OCI-LY7 (cell line): ENCODE results near the gene METTL1. TPM values are rescaled to one million over a fixed set of nuclear protein-coding genes. Genes with fewer than 3 reads are reported as not detected.

Source experiments
- BruUV-seq: library from RNA; stranded (reverse); fragments of 400-500 nt; replicated peaks from 2 replicates; lab custom pipeline; 2021; lab: Mats Ljungman, UMichigan
- CTCF ChIA-PET: fragments of 300-600 bp; sonication (Branson Sonifier 250); formaldehyde crosslinking; loops from one replicate; lab custom pipeline; 2022; ENCODE audit warnings: antibody characterized with exemption; ENCODE audit not compliant: unreplicated experiment; lab: Charles Lee
- POLR2A ChIA-PET: fragments of 300-600 bp; sonication (Branson Sonifier 250); formaldehyde crosslinking; loops from one replicate; lab custom pipeline; 2022; ENCODE audit warnings: antibody characterized with exemption; lab: Charles Lee
- DNase-seq: peaks from one replicate; pipeline ENCODE4 v3.0.0-alpha.2; 2015; ENCODE audit warnings: low spot score
- H2AFZ ChIP-seq: fragments of 200-600 bp; sonication (generic), shearing (Covaris generic); 2 replicates; pipeline ENCODE4 v1.6.1; 2014; ENCODE audit warnings: mild to moderate bottlenecking, antibody characterized with exemption, low read length, moderate library complexity
- H3K27ac ChIP-seq: fragments of 200-600 bp; sonication (generic); 2 replicates; pipeline ENCODE4 v1.5.1; 2014; ENCODE audit warnings: mixed run types, low read depth, mild to moderate bottlenecking, moderate library complexity, low read length, inconsistent platforms; ENCODE audit not compliant: poor library complexity, severe bottlenecking
- H3K36me3 ChIP-seq: fragments of 200-600 bp; sonication (generic); 2 replicates; pipeline ENCODE4 v1.6.1; 2014; ENCODE audit warnings: mild to moderate bottlenecking, antibody characterized with exemption, low read length, moderate library complexity, mixed read lengths; ENCODE audit not compliant: insufficient read depth
- H3K4me1 ChIP-seq: fragments of 200-600 bp; sonication (generic); 2 replicates; pipeline ENCODE4 v1.5.1; 2014; ENCODE audit warnings: mild to moderate bottlenecking, low read length; ENCODE audit not compliant: insufficient read depth, poor library complexity, severe bottlenecking
- H3K4me2 ChIP-seq: fragments of 200-600 bp; sonication (generic); 2 replicates; pipeline ENCODE4 v1.6.1; 2014; ENCODE audit warnings: mild to moderate bottlenecking, low read length
- H3K4me3 ChIP-seq: fragments of 200-600 bp; sonication (generic); 2 replicates; pipeline ENCODE4 v1.5.1; 2014; ENCODE audit warnings: mild to moderate bottlenecking, low read depth, low read length; ENCODE audit not compliant: poor library complexity, severe bottlenecking
- H3K79me2 ChIP-seq: fragments of 200-600 bp; sonication (generic); 2 replicates; pipeline ENCODE4 v1.6.1; 2016; ENCODE audit warnings: low read depth, mild to moderate bottlenecking, low read length, moderate library complexity, mixed read lengths; ENCODE audit not compliant: insufficient read depth
- H3K9me2 ChIP-seq: fragments of 200-600 bp; sonication (generic); 2 replicates; pipeline ENCODE4 v1.6.1; 2016; ENCODE audit warnings: mild to moderate bottlenecking, low read length, mixed read lengths; ENCODE audit not compliant: insufficient read depth
- H3K9me3 ChIP-seq: fragments of 200-600 bp; sonication (generic); 2 replicates; pipeline ENCODE4 v1.6.1; 2014; ENCODE audit warnings: mild to moderate bottlenecking, mixed run types, low read length, mixed read lengths
- H4K20me1 ChIP-seq: fragments of 200-600 bp; sonication (generic); 2 replicates; pipeline ENCODE4 v1.6.1; 2014; ENCODE audit warnings: mild to moderate bottlenecking, antibody characterized with exemption, low read length, moderate library complexity, mixed read lengths; ENCODE audit not compliant: insufficient read depth
- CTCF ChIP-seq: fragments of 200-600 bp; sonication (generic); conservative IDR thresholded peaks from 2 replicates; pipeline ENCODE4 v1.5.1; 2014; ENCODE audit warnings: mild to moderate bottlenecking, antibody characterized with exemption, low read length, moderate library complexity, mixed read lengths
- EZH2phosphoT487 ChIP-seq: fragments of 200-600 bp; sonication (generic); IDR thresholded peaks from 2 replicates; pipeline ENCODE4 v1.6.1; 2018; ENCODE audit warnings: low read depth, borderline replicate concordance, mild to moderate bottlenecking, mixed run types, antibody characterized with exemption, low read length, moderate library complexity, mixed read lengths
- intact Hi-C: fragments of 100-400 bp; cut with micrococcal nuclease; formaldehyde crosslinking; loops from one replicate; pipeline ENCODE4 v1.10.0; 2022; ENCODE audit not compliant: unreplicated experiment
- total RNA-seq, 2 experiments: library from RNA; depleted of rRNA in 1 of 2; stranded (reverse); fragments of >200 nt in 1 of 2; shearing (Covaris generic) in 1 of 2; gene quantifications; 2 replicates each; pipeline ENCODE4 v1.2.3, GENCODE V29; 2014 to 2022

The METTL1 gene
- total RNA-seq, 2 experiments from 2014 or later = 22.2 to 23.6 TPM

GRCh38 chr12:57726151-57726883, 45.6 kb downstream of the METTL1 start:
- no peak overlapping the region for H2AFZ ChIP-seq
- H3K9me3 ChIP-seq = no peaks in the 10 kb centered on the region
- no peak overlapping the region for H3K4me3 ChIP-seq
- TF ChIP-seq EZH2phosphoT487 = no peak
- peak; percentile 57 for TF ChIP-seq CTCF
- H3K36me3 ChIP-seq = peaks cover 45% of the 10 kb centered on the region
- ChIA-PET CTCF (no interaction called here), POLR2A (interaction anchor here (1.3 kb wide), 1 partner anchor 53 kb away, joined by 3 read pairs; no protein-coding TSS in a partner anchor)
- H3K4me2 ChIP-seq = no peak overlapping the region
- no peaks in the 10 kb centered on the region for H3K79me2 ChIP-seq
- peaks cover 8% of the 10 kb centered on the region for H3K4me1 ChIP-seq
- no peaks in the 10 kb centered on the region for H3K9me2 ChIP-seq
- no peaks in the 10 kb centered on the region for H4K20me1 ChIP-seq
- no peak overlapping the region for H3K27ac ChIP-seq
- intact Hi-C loops = no loop called here
- DNase-seq = no peak
- no TSS peak for BruUV-seq

GRCh38 chr12:57725851-57726150, 46.1 kb downstream of the METTL1 start:
- Histone ChIP-seq H3K4me3 (no peak overlapping the region), H3K36me3 (peaks cover 45% of the 10 kb centered on the region), H3K79me2 (no peaks in the 10 kb centered on the region), H3K4me1 (peaks cover 8% of the 10 kb centered on the region), H2AFZ (no peak overlapping the region), H4K20me1 (no peaks in the 10 kb centered on the region), H3K9me3 (no peaks in the 10 kb centered on the region), H3K4me2 (no peak overlapping the region), H3K27ac (no peak overlapping the region), H3K9me2 (no peaks in the 10 kb centered on the region)
- intact Hi-C loops = no loop called here
- CTCF ChIA-PET = no interaction called here
- POLR2A ChIA-PET = no interaction called here
- no peak for TF ChIP-seq CTCF
- no TSS peak for BruUV-seq
- DNase-seq = no peak

- intact Hi-C loops = no loop called here
- H3K27ac ChIP-seq = peak overlapping the region; percentile 30
- BruUV-seq = TSS peak; percentile 68
Observed at GRCh38 chr12:57724936-57725740, 46.8 kb downstream of the METTL1 start.

More at GRCh38 chr12:57724936-57725740, 46.8 kb downstream of the METTL1 start:
- peak; percentile 61 for DNase-seq
- Histone ChIP-seq H3K9me2 (no peaks in the 10 kb centered on the region), H3K9me3 (no peaks in the 10 kb centered on the region), H3K79me2 (no peaks in the 10 kb centered on the region), H3K4me2 (no peak overlapping the region; the same call in 1 of the 2 replicates), H3K4me1 (peaks cover 8% of the 10 kb centered on the region), H3K36me3 (peaks cover 45% of the 10 kb centered on the region), H4K20me1 (no peaks in the 10 kb centered on the region), H2AFZ (no peak overlapping the region), H3K4me3 (no peak overlapping the region)
- POLR2A ChIA-PET = no interaction called here
- TF ChIP-seq CTCF = no peak
- TF ChIP-seq EZH2phosphoT487 = no peak
- CTCF ChIA-PET = no interaction called here
